DND-41 (cell line): ENCODE results near the gene HLA-DRA.

Experiments
- ATAC-seq: fragments of 200-7000 bp; cut with Tn5 transposase; 3 replicates; pipeline ENCODE4 v1.9.1; 2021; ENCODE audit warnings: low read depth; ENCODE audit not compliant: insufficient read depth
- DNase-seq: peaks from one replicate; pipeline ENCODE4 v3.0.0-alpha.2; 2020
- H2AFZ ChIP-seq: 2 replicates; pipeline ENCODE4 v1.6.0; 2012; ENCODE audit warnings: low read depth, low read length
- H3K27ac ChIP-seq: 2 replicates; pipeline ENCODE4 v1.5.1; 2012; ENCODE audit warnings: low read length, inconsistent platforms
- H3K27me3 ChIP-seq: fragments of 200-600 bp; sonication (generic); 2 replicates; pipeline ENCODE4 v1.6.0; 2012; ENCODE audit warnings: low read length, mild to moderate bottlenecking, inconsistent platforms; ENCODE audit not compliant: insufficient read depth, poor library complexity
- H3K36me3 ChIP-seq: 2 replicates; pipeline ENCODE4 v1.5.1; 2012; ENCODE audit warnings: low read length, inconsistent platforms; ENCODE audit not compliant: insufficient read depth
- H3K4me1 ChIP-seq: 2 replicates; pipeline ENCODE4 v1.5.1; 2012; ENCODE audit warnings: mild to moderate bottlenecking, low read length; ENCODE audit not compliant: insufficient read depth
- H3K4me2 ChIP-seq: 2 replicates; pipeline ENCODE4 v1.6.0; 2012; ENCODE audit warnings: mild to moderate bottlenecking, moderate library complexity, low read length, inconsistent platforms; ENCODE audit not compliant: insufficient read depth
- H3K4me3 ChIP-seq, 2 experiments: fragments of 200-600 bp in 1 of 2; shearing (Covaris generic) in 1 of 2; 2 replicates each; pipeline ENCODE4 v1.5.1; 2012 to 2016; ENCODE audit warnings: inconsistent platforms in 2 of 2, low read length in 2 of 2, mild to moderate bottlenecking in 2 of 2, low read depth in 1 of 2, moderate library complexity in 1 of 2
- H3K79me2 ChIP-seq: 2 replicates; pipeline ENCODE4 v1.6.0; 2012; ENCODE audit warnings: low read length, inconsistent platforms; ENCODE audit not compliant: insufficient read depth
- H3K9ac ChIP-seq: 2 replicates; pipeline ENCODE4 v1.6.0; 2012; ENCODE audit warnings: low read depth, mild to moderate bottlenecking, inconsistent platforms, low read length, moderate library complexity
- H3K9me3 ChIP-seq: 2 replicates; pipeline ENCODE4 v1.5.1; 2012; ENCODE audit warnings: low read length, moderate library complexity, mild to moderate bottlenecking, inconsistent platforms; ENCODE audit not compliant: insufficient read depth, severe bottlenecking
- H4K20me1 ChIP-seq: 2 replicates; pipeline ENCODE4 v1.6.0; 2012; ENCODE audit warnings: low read length; ENCODE audit not compliant: insufficient read depth
- CTCF ChIP-seq: IDR thresholded peaks from 2 replicates; pipeline ENCODE4 v1.5.1; 2012; ENCODE audit warnings: borderline replicate concordance, low read length, moderate library complexity, mild to moderate bottlenecking; ENCODE audit not compliant: poor library complexity, severe bottlenecking; ENCODE audit errors: extremely low read depth
- EZH2 ChIP-seq: IDR thresholded peaks from 3 replicates; pipeline ENCODE4 v1.6.1; 2012; ENCODE audit warnings: borderline replicate concordance, low read depth, mild to moderate bottlenecking, moderate library complexity, low read length, inconsistent platforms; ENCODE audit not compliant: severe bottlenecking

The HLA-DRA gene

DNA sequence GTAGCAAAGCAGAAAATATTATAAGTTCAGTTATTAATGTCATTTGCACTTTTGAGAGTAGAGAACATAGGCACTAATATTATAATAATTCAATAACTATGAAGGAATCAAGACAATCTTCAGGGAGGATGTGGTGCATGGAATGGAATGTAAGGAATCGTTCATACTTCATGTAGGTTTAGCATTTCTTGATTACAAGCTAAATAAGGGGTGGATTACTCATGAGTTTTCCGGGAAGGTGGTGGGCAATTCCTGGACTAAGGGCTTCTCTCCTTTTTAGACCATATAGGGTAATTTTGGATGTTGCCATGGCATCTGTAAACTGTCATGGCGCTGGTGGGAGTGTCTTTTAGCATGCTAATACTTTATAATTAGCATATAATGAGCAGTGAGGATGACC, 23.7 kb upstream of the HLA-DRA start:
- Histone ChIP-seq H4K20me1 (no peaks in the 10 kb centered on the region), H2AFZ (no peak overlapping the region), H3K9ac (no peak overlapping the region), H3K79me2 (no peaks in the 10 kb centered on the region), H3K27ac (no peak overlapping the region), H3K36me3 (no peaks in the 10 kb centered on the region), H3K9me3 (no peaks in the 10 kb centered on the region), H3K4me3 (no peak overlapping the region), H3K4me1 (0 out of 2 replicates have a peak, but pooled peaks cover 3% of the 10 kb centered on the region), H3K27me3 (peaks cover 56% of the 10 kb centered on the region), H3K4me2 (no peak overlapping the region)
- DNase-seq (no peak), ATAC-seq (no peak)
- TF ChIP-seq CTCF (no peak), EZH2 (no peak)

DNA sequence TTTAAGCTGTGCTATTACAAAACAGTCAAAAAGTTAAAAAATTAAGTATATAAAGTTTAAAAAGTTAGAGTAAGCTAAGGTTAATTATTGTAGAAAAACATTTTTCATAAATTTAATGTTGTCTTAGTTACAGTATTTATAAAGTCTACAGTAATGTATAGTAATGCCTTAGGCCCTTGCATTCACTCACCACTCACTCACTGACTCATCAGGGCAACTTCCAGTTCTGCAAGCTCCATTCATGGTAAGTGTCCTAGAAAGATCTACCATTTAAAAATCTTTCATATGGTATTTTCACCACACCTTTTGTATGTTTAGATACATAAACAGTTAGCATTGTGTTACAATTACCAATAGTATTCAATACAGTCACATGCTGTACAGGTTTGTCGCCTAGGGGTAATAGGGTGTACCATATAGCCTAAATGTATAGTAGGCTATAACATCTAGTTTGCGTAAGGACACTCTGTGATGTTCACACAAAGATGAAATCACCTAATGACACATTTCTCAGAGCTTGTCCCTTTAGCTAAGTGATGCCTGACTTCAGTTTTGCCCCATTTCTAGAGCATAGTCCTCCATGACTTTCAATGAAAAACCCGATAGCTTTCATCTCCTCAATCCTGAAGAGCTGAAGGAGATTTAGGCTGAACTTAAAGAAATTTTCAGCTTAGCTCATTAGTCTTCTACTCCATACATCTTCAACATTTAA, 14.9 kb upstream of the HLA-DRA start:
- Histone ChIP-seq H3K27me3 (peaks cover 44% of the 10 kb centered on the region), H3K79me2 (no peaks in the 10 kb centered on the region), H3K27ac (no peak overlapping the region), H4K20me1 (no peaks in the 10 kb centered on the region), H2AFZ (no peak overlapping the region), H3K36me3 (no peaks in the 10 kb centered on the region), H3K4me2 (no peak overlapping the region), H3K4me1 (no peaks in the 10 kb centered on the region), H3K9me3 (no peaks in the 10 kb centered on the region), H3K4me3 (no peak overlapping the region), H3K9ac (no peak overlapping the region)
- DNase-seq = no peak
- ATAC-seq = no peak
- TF ChIP-seq CTCF (no peak), EZH2 (no peak)

GRCh38 chr6:32426338-32426737, 13.3 kb upstream of the HLA-DRA start:
- H3K9ac ChIP-seq = no peak overlapping the region
- H3K4me3 ChIP-seq = no peak overlapping the region
- ATAC-seq (no peak), DNase-seq (no peak)
- H3K27ac ChIP-seq = no peak overlapping the region
- H2AFZ ChIP-seq = no peak overlapping the region
- no peak overlapping the region for H3K4me2 ChIP-seq
- no peak for TF ChIP-seq CTCF
- TF ChIP-seq EZH2 = no peak
- no peaks in the 10 kb centered on the region for H3K4me1 ChIP-seq
- H3K79me2 ChIP-seq = no peaks in the 10 kb centered on the region
- H4K20me1 ChIP-seq = no peaks in the 10 kb centered on the region
- H3K27me3 ChIP-seq = peaks cover 38% of the 10 kb centered on the region
- H3K9me3 ChIP-seq = no peaks in the 10 kb centered on the region
- H3K36me3 ChIP-seq = no peaks in the 10 kb centered on the region

- no peak for ATAC-seq
- Histone ChIP-seq H3K9ac (no peak overlapping the region), H3K27me3 (peaks cover 36% of the 10 kb centered on the region), H4K20me1 (no peaks in the 10 kb centered on the region), H3K36me3 (no peaks in the 10 kb centered on the region), H3K4me1 (no peaks in the 10 kb centered on the region), H3K4me2 (no peak overlapping the region), H3K4me3 (no peak overlapping the region), H2AFZ (no peak overlapping the region), H3K9me3 (no peaks in the 10 kb centered on the region), H3K79me2 (no peaks in the 10 kb centered on the region), H3K27ac (no peak overlapping the region)
- no peak for DNase-seq
- TF ChIP-seq EZH2 (no peak), CTCF (no peak)
Measured at GRCh38 chr6:32427218-32427617, 12.5 kb upstream of the HLA-DRA start.
